AG10803 (cell line): ENCODE measurements around the gene COMT.

Experiments used
- DNase-seq: peaks from one replicate; pipeline ENCODE4 v3.0.0; 2010; ENCODE audit warnings: low read depth
- H3K4me3 ChIP-seq: 2 replicates; pipeline ENCODE4 v1.5.1; 2011; ENCODE audit warnings: mild to moderate bottlenecking, low read length, control low read depth
- CTCF ChIP-seq: conservative IDR thresholded peaks from 2 replicates; pipeline ENCODE4 v1.5.1; 2011; ENCODE audit warnings: mild to moderate bottlenecking, low read length, control low read depth, inconsistent platforms

The COMT gene

GRCh38 chr22:19989725-19990067, 48.1 kb downstream of the COMT start:
- TF ChIP-seq CTCF = no peak
- no peak overlapping the region for H3K4me3 ChIP-seq
- DNase-seq = no peak

GRCh38 chr22:19990188-19990587, 48.6 kb downstream of the COMT start:
- no peak for TF ChIP-seq CTCF
- no peak for DNase-seq
- H3K4me3 ChIP-seq = no peak overlapping the region

GRCh38 chr22:19990609-19991394, 49.2 kb downstream of the COMT start:
- H3K4me3 ChIP-seq = no peak overlapping the region
- no peak for DNase-seq
- TF ChIP-seq CTCF = no peak

GRCh38 chr22:19991395-19991644, 49.7 kb downstream of the COMT start:
- H3K4me3 ChIP-seq = no peak overlapping the region
- no peak for DNase-seq
- TF ChIP-seq CTCF = no peak

GRCh38 chr22:19991645-19992451, 50.3 kb downstream of the COMT start:
- H3K4me3 ChIP-seq = no peak overlapping the region
- TF ChIP-seq CTCF = no peak
- DNase-seq = peak; percentile 16

- no peak overlapping the region for H3K4me3 ChIP-seq
- no peak for TF ChIP-seq CTCF
- no peak for DNase-seq
Measured at GRCh38 chr22:19992481-19992911, 50.9 kb downstream of the COMT start.

GRCh38 chr22:19992921-19993355, 51.4 kb downstream of the COMT start:
- DNase-seq = no peak
- TF ChIP-seq CTCF = no peak
- no peak overlapping the region for H3K4me3 ChIP-seq
